Measurements from ENCODE around the gene CD3D.

The CD3D gene

GRCh38 chr11:118301600-118302195 is 40.8 kb downstream of the CD3D start:
- no peak for DNase-seq (ENCODE audit: low spot score)

GRCh38 chr11:118295815-118296454 is 46.6 kb downstream of the CD3D start:
- no peak for DNase-seq (ENCODE audit: low spot score)

GRCh38 chr11:118295199-118295598 is 47.3 kb downstream of the CD3D start:
- DNase-seq (ENCODE audit: low spot score), result no peak

- DNase-seq (ENCODE audit: low spot score), result no peak
Observed at GRCh38 chr11:118294053-118294452, 48.5 kb downstream of the CD3D start.

- no peak for DNase-seq (ENCODE audit: low spot score)
Observed at GRCh38 chr11:118291477-118292135, 50.9 kb downstream of the CD3D start.

GRCh38 chr11:118290923-118291322 is 51.6 kb downstream of the CD3D start:
- peak; percentile 2 for DNase-seq (ENCODE audit: low spot score)

GRCh38 chr11:118289401-118289800 is 53.1 kb downstream of the CD3D start:
- no peak for DNase-seq (ENCODE audit: low spot score)

Data from putamen (tissue), 1 donor.